ENCODE measurements around the gene GNG3. TPM values are rescaled to one million over a fixed set of nuclear protein-coding genes. Genes with fewer than 3 reads are reported as not detected.
"Not testable (repeated sequence)": the region's sequence is repeated elsewhere in the genome, so short reads cannot be mapped to it uniquely, and the experiment has no call there.

The GNG3 gene
- polyA plus RNA-seq (ENCODE audit: insufficient read length in 4 of 4) = 1 to 10 TPM; 1.4 to 2.4 (median 1.9) TPM

DNA sequence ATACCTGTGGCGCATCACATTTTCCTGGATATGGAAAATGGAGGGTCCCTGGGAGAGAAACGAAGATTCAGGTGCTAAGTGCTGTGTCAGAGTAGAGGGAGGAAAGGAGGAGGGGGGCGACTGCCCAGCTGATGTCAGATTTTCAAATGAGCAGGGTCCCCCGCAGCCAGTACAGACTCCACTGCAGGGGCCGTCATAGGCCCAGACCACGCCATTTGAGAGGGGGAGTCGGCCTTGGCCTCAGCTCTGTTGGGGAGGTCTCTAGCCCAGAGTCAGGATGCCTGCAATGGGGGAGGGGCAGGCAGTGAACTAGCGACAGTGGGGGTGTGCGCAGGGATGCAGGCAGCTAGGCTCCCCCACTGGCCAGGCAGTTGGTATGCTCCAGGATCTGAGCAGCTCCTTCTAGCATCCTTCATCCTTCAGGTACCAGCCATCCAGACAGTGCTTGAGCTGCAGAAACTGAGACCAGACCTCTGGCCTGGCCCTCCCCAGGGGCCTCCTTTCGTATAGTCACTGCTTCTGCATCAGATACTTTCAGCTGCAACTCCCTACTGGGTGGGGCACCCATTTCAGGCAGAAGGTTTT is at the start of gene GNG3, which contains the start of gene BSCL2:
Gene GNG3 (plus strand): TSS at position 400 of the 585 bp plus-strand sequence. CDS start 620 bp downstream, outside the sequence.
Gene BSCL2 (minus strand): TSS at position 148 of the 585 bp plus-strand sequence. CDS start 229 bp downstream, outside the sequence.
- DNase-seq (ENCODE audit: low read depth in 4 of 4, low spot score in 3 of 4) = peak in 2 of 4 donors; percentile 72 to 75

DNA sequence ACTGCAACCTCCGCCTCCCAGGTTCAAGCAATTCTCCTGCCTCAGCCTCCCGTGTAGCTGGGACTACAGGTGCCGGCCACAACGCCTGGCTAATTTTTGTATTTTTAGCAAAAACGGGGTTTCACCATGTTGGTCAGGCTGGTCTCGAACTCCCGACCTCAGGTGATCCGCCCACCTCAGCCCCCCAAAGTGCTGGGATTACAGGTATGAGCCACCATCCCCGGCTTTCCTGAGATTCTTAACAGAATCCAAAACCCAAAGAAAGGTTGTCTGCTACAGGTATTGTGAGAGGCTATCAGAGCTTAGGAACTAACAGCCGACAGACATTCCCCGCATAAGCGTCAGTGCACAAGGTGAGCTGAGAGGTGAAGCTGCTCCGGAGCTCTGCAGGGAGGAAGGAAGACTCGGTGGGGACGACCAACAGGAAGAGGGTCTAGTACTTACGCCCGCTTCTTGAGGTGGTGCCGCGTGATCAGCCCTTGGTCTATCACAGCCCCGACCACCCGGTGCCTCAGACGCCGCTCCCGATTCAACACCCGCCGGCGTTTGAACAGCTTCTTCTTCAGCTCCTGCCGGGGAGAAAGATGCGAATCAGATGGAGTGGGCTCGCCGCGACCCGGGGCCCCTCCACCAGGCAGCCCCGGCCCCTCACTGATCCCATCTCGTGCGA is 42.9 kb upstream of the GNG3 start:
- DNase-seq (ENCODE audit: low read depth in 4 of 4, low spot score in 3 of 4) = no peak

DNA sequence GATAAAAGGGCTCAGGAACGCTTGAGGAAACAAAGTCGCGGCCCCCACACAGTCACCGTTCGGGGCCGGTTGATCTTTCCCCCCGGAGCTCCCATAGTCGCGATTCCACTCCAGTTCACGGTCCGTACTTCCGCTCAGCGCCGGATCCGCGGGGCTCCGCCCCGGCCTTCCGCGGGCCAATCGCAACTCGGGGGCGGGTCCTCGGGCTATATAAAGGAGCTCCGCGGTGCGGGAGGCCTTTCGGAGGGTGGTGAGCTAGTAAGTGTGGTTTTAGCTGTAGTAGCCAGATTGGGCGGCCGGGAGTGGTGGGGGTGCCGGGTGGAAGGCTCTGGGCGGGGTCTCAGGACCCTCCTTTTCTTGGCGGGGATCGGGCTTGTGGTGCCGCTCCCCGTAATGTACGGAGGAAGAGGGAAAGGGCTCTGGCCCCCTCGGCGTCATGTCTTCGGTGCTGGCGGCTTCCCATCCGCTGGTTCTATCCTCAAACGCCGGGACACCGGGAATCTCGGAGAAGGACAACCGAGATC is 42.3 kb upstream of the GNG3 start, which contains the start of the genes C11orf98 and CSKMT:
Gene C11orf98 (minus strand): TSS at position 136 of the 524 bp plus-strand sequence. CDS start 41 bp downstream, at position 95.
Gene CSKMT (plus strand): TSS at position 238 of the 524 bp plus-strand sequence. CDS start 568 bp downstream, outside the sequence.
- DNase-seq (ENCODE audit: low read depth in 4 of 4, low spot score in 3 of 4) = peak; percentile 91 to 94 (median 94)

DNA sequence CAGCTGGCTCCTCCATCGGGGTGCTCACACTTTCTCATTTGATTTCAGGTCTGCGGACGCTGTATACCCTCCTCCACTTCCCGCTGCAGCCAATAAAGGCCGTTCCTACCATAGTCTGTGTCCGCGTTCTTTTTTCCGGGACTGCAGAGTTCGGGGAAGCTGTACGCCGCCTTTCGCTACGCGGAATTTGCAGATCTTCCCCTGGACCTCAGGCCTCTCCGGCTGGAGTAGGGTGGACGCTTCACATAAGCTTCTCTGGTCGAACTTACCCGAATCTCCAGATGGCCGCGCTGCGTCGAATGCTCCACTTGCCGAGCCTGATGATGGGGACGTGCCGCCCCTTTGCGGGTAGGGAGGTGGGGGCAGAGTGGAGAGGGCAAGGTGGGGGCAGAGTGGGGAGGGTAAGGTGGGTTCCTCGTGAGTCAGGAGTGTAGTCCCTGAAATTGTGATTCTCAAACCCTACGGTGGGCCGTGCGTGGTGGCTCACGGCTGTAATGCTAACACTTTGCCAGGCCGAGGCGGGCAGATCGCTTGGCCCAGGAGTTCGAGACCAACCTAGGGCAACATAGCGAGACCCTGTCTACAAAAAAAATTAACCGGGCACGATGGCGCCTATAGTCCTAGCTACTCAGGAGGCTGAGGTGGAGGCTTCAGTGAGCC is 41.7 kb upstream of the GNG3 start:
- DNase-seq (ENCODE audit: low read depth in 4 of 4, low spot score in 3 of 4) = no peak

DNA sequence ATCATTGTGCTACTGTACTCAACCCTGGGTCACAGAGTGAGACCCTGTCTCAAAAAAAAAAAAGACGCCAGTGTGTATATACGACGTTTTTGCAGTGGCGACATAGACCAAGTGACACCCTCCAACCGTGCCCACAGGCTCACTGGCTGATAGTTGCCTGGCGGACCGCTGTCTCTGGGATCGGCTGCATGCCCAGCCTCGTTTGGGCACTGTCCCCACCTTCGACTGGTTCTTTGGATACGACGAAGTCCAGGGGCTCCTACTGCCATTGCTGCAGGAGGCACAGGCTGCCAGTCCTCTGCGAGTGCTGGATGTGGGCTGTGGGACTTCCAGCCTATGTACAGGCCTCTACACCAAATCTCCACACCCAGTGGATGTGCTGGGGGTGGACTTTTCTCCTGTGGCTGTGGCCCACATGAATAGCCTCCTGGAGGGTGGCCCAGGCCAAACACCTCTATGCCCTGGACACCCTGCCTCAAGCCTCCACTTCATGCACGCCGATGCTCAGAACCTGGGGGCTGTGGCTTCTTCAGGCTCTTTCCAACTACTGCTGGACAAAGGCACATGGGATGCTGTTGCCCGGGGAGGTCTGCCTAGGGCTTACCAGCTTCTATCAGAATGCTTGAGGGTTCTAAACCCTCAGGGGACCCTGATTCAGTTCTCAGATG is 41.1 kb upstream of the GNG3 start:
- no peak for DNase-seq (ENCODE audit: low read depth in 4 of 4, low spot score in 3 of 4)

DNA sequence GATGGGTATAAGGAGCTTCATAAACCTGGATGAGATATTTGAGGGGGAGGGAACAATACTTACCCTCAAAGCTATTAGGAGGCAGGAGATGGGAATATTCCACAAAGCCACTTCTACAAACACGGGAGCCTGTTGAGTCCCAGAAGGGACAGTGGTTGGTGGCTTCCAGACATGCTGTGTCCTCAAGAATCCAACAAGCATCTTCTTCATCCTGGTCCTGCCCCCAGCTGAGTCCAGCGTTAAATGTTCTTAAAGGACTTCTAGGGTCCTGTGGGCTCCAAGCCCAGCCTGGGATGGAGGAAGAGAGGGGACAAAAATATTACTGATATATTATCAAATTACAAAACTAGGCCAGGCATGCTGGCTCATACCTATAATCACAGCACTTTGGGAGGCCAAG is 40.0 kb upstream of the GNG3 start:
- DNase-seq (ENCODE audit: low read depth in 4 of 4, low spot score in 3 of 4) = no peak

DNA sequence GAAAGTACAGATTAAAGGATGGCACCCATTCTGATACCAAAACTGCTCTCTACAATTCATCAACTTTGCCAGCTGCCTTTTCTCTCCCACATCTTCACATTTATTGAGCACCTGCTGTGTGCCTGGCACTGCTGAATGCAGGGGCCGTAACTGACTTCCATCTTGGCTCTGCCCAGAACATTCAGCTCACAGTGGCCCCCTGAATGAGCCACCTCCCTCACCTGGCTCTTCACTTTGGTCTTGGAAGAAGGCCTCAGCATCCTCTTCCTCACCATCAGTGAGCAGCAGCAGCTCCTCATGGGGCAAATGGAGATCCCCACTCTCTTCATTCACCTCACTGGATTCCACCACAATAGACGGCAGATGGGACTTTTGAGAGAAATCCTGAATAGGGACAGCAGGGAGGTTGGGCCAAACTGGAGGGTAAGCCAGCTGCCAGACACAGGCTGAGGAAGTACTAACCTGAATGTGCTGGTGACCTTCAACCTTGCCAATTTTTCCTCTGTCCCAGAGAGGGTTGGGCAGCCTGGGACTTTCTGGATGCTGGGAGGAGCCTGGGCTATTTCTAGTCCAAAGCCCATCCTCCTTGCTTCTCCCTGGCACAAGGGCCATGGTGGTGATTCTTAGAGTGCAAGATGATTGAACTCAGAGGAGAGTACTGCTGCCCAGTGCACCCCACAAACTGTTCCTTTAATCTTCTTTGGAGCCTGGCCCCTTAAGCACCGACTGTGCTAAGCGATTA is 37.9 kb upstream of the GNG3 start:
- no peak for DNase-seq (ENCODE audit: low read depth in 4 of 4, low spot score in 3 of 4)

DNA sequence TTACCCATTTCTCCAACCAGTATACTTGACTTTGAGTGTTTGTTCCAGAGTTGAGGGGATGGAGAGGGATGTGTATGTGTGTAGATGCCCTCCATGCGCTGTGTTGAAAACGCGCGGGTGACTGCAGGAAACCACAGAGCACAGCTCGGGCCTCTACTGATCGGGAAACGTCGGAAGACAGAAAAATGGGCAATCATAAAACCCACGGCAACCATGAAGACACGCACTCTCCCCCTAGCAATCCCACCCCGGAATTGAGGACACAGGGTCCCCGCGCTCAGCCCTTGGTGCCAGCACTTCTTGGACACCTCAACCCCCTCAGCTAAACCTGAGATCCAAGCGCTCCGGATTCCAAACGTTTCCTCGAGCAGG is 36.3 kb upstream of the GNG3 start:
- DNase-seq (ENCODE audit: low read depth in 4 of 4, low spot score in 3 of 4) = no peak

DNA sequence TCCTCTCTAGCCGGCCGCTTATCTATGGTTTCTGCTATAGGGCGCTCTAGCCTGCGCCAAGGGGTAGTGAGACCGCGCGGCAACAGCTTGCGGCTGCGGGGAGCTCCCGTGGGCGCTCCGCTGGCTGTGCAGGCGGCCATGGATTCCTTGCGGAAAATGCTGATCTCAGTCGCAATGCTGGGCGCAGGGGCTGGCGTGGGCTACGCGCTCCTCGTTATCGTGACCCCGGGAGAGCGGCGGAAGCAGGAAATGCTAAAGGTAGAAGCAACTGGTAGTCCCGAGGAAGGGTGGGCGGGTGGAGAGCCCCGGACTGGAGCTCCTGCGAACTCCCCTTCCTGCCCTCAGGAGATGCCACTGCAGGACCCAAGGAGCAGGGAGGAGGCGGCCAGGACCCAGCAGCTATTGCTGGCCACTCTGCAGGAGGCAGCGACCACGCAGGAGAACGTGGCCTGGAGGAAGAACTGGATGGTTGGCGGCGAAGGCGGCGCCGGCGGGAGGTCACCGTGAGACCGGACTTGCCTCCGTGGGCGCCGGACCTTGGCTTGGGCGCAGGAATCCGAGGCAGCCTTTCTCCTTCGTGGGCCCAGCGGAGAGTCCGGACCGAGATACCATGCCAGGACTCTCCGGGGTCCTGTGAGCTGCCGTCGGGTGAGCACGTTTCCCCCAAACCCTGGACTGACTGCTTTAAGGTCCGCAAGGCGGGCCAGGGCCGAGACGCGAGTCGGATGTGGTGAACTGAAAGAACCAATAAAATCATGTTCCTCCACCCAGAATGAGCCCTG is 35.7 kb upstream of the GNG3 start, which contains the start of the genes LBHD1 and UQCC3:
Gene LBHD1 (minus strand): TSS at position 660 of the 782 bp plus-strand sequence. CDS start 2,236 bp downstream, outside the sequence.
Gene UQCC3 (plus strand): TSS at position 66 of the 782 bp plus-strand sequence. CDS start 73 bp downstream, at position 139.
- DNase-seq (ENCODE audit: low read depth in 4 of 4, low spot score in 3 of 4) = peak; percentile 72 to 80 (median 74)

DNA sequence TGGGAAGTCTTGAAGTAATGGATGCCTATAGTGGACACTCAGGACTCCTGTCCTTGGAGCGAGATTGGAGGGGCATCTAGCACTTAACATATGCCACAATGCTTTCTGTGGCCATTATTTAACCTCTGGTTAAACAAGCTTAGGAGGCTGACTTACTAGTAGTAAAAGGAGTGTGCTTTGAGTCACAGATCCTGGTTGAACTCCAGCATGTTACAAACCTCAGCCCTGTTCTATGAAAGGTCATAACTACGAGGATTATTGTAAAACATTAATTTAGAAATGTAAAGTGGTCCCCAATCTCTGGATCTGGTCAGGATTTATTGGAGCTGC is 34.3 kb upstream of the GNG3 start:
- DNase-seq (ENCODE audit: low read depth in 4 of 4, low spot score in 3 of 4) = no peak

DNA sequence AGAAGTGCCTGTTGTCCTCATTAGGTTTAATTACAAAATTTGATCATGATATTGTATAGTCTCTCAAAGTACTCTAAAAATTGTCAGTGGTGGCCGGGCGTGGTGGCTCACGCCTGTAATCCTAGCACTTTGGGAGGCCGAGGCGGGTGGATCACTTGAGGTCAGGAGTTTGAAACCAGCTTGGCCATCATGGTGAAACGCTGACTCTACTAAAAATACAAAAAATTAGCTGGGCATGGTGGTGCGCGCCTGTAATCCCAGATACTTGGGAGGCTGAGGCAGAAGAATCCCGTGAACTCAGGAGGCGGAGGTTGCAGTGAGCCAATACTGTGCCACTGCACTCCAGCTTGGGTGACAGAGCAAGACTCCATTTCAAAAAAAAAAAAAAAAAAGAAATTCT is 32.1 kb upstream of the GNG3 start:
- DNase-seq (ENCODE audit: low read depth in 4 of 4, low spot score in 3 of 4) = not testable (repeated sequence)

DNA sequence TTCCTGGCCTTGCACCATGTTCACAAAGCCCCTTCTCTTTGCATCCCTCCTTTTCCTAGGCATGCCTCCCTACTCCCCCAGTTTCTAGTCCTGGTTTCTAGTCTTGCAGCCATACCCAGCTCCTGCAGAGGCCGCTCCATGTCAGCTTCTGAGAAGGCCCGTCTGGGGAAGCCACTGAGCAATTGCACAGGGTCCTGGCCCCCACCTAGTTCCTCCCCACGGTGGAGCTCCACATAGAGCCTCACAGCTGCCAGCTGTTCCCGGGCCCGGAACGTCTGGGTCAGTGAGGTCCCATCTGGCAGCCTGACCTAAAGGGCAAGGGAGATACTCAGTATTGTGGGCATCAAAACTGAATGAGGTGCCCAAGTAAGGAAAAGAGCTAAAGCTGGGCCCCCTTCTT is 30.8 kb upstream of the GNG3 start:
- DNase-seq (ENCODE audit: low read depth in 4 of 4, low spot score in 3 of 4) = no peak

DNA sequence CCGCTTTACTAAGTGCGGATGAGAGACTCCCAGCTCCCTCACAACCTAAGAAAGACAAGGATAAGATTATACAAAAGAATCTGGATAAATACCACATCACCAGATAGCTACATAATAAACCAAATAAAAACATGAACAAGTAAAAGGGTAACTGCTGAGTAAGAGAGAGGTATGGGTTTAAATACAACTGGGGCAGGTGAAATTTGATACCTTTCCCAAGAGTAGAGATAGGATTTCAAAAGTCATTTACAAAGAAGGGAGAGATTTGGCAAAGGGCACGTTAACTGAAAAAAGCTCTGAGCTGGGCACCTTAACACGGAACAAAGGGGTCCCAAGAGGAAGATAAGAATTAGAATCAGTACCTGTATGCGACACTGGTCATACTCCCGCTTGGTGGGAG is 30.3 kb upstream of the GNG3 start:
- DNase-seq (ENCODE audit: low read depth in 4 of 4, low spot score in 3 of 4) = no peak

DNA sequence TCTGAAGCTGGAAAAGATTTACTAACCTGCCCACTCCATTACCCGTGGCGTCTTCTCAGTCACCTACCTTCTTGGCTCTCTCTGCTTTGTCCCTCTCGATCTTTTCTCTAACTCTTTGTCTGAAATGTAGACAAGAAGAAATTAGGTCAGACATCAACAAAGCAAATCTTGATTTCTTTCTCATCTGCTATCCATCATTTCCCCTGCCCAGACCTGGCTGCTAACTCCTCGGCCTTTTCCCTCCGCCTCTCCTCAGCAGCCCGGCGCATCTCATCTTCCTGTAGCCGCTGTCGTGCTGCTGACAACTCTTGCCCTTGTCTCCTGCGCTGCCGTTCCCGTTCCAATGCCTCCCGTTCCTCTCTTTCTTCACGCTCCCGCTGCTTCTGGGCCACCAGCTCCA is 29.8 kb upstream of the GNG3 start:
- no peak for DNase-seq (ENCODE audit: low read depth in 4 of 4, low spot score in 3 of 4)

DNA sequence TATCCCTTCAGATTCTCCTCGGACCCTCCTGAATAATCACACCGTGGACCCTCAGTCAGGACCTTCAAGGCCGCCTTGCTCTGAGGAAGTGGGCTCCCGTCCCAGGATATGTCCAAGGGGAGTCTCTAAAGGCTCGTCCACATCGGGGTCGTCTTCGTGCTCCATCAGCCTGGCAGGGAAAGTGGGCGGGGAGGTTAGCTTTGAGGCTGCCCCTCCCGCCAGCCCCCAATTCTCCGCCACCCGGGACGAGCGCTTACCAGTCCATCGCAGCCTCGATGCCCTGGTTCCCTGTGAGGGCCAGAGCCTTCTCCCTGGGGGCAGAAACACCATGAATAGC is 29.1 kb upstream of the GNG3 start:
- DNase-seq (ENCODE audit: low read depth in 4 of 4, low spot score in 3 of 4) = no peak

DNA sequence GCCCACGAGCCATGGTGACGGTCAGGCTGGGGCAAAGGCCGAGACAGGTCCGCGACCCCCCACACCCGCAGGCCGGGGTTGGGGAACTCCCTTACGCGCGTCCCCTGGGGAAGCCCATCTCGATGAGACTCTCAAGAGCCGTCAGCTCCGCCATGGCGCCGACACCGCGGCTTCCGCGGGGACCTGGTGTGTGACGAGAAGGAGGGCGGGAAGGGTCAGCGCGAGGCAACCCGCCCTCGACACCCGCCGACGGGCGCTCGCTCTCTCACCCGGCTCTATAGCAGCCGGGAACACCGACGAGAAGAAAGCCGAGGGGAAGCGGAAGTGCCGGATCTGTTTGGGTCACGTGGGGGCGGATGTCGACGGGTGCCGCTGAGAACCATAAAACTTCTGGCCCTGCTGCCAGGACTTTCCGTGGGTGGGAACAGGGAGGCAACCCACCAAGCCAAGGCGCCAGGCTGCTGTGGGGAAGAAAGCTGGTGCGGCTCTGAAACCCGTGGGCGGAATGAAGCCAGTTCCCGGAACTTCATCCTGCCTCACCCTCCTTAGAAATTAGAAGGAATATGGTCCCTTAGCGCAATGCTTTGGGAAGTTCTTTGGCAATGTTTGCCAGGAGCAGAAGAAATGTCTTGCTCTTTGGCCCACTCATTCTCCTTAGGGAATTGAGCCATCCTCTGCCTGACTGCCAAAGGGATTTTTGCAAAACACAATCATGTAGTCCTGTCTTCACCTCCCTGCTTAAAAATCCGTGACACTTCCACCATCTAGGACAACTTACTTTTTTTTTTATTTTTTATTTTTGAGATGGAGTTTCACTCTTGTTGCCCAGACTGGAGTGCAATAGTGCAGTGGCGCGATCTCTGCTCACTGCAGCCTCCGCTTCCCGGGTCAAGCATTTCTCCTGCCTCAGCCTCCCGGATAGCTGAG is 28.4 kb upstream of the GNG3 start, which contains the start of gene UBXN1:
Gene UBXN1 (minus strand): TSS at position 304 of the 927 bp plus-strand sequence. CDS start 150 bp downstream, at position 154.
- peak; percentile 70 to 80 (median 76) for DNase-seq (ENCODE audit: low read depth in 4 of 4, low spot score in 3 of 4)

DNA sequence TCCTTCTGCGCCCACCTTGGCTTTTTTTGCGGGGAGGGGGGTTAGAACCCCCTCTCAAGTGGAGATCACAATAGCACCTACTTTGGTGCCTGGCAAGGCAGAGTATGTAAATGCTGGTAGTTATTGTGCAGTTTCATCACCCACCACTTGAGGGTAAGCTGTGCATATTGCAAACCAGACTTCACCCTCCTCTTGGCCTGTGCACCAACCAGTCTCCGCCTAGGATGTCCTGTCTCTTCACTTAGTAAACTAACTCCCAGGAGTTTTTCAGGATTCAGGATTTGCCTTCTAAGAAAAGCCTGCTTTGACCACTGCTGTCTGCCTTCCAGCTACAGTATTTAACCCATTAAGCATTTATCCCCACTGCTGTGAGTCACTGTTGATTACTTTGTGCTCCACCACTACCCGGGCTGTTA is 26.6 kb upstream of the GNG3 start:
- DNase-seq (ENCODE audit: low read depth in 4 of 4, low spot score in 3 of 4) = no peak

DNA sequence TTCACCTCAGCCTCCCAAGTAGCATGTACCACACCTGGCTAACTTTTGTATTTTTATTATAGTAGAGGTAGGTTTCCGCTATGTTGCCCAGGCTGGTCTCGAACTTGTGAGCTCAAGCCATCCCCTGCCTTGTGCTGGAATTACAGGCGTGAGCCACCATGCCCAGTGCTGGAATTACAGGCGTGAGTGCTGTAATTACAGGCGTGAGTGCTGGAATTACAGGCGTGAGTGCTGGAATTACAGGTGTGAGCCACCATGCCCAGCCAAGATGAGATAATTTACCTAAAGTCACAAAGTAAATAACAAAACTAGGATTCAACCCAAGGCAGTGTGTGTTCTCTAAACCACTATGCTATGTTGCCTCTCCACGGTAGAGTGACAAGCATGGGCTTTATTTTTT is 25.0 kb upstream of the GNG3 start:
- DNase-seq (ENCODE audit: low read depth in 4 of 4, low spot score in 3 of 4) = no peak

Data from right renal pelvis (tissue), 4 donors.